Measurements from ENCODE around the gene QSOX2.

DNA sequence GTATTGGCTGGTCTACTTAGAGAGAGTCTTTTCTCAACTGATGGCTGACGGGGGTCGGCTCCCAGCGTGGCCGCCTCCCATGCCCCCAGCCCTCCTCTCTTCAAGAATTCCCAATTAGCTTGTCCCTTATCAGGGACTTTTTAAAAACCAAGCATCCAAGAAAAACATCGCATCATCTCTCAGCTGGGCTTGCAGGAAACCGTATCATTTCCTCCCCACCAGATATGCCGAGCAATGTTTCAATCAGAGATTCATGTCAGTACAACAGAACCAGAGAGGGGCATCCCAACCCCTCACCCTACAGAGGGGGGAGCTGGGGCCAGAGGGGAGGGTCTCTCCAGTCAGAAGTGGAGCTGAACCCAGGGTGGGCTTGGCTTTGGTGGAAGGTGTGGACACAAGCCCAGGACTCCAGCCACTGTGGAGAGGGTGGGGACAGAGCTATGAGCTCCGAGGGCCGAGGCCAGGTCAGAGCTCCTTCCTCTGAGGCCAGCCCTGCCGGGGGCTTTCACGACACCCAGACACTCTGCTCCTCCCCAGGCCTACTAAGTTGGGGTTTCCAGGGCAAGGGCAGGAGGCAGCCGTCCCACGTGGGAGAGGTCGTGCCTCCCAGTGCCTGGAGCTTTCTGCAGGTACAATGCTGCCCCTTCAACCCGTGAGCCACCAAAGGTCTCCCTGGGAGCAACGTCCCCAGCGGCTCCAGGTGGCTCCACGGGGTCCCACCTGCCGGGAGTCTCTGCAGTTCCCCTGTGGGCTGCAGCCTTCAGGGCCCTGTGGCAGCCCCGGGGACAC, 87.9 kb downstream of the QSOX2 start:
- TF ChIP-seq, protein P1, sequence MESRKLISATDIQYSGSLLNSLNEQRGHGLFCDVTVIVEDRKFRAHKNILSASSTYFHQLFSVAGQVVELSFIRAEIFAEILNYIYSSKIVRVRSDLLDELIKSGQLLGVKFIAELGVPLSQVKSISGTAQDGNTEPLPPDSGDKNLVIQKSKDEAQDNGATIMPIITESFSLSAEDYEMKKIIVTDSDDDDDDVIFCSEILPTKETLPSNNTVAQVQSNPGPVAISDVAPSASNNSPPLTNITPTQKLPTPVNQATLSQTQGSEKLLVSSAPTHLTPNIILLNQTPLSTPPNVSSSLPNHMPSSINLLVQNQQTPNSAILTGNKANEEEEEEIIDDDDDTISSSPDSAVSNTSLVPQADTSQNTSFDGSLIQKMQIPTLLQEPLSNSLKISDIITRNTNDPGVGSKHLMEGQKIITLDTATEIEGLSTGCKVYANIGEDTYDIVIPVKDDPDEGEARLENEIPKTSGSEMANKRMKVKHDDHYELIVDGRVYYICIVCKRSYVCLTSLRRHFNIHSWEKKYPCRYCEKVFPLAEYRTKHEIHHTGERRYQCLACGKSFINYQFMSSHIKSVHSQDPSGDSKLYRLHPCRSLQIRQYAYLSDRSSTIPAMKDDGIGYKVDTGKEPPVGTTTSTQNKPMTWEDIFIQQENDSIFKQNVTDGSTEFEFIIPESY (IDR thresholded peaks at IDR 0.05; ENCODE audit: extremely low read depth, insufficient replicate concordance, low read length): no peak
- no peak for TF ChIP-seq SIN3A (IDR thresholded peaks at IDR 0.05; ENCODE audit: low read depth)
- TF ChIP-seq, protein P2, sequence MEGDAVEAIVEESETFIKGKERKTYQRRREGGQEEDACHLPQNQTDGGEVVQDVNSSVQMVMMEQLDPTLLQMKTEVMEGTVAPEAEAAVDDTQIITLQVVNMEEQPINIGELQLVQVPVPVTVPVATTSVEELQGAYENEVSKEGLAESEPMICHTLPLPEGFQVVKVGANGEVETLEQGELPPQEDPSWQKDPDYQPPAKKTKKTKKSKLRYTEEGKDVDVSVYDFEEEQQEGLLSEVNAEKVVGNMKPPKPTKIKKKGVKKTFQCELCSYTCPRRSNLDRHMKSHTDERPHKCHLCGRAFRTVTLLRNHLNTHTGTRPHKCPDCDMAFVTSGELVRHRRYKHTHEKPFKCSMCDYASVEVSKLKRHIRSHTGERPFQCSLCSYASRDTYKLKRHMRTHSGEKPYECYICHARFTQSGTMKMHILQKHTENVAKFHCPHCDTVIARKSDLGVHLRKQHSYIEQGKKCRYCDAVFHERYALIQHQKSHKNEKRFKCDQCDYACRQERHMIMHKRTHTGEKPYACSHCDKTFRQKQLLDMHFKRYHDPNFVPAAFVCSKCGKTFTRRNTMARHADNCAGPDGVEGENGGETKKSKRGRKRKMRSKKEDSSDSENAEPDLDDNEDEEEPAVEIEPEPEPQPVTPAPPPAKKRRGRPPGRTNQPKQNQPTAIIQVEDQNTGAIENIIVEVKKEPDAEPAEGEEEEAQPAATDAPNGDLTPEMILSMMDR (IDR thresholded peaks at IDR 0.05 in 2 of 3, conservative IDR thresholded peaks at IDR 0.05 in 1 of 3; ENCODE audit: borderline replicate concordance in 1 of 3, insufficient read depth in 1 of 3, low read depth in 2 of 3, low read length in 2 of 3): no peak
